ENCODE measurements around the gene KPNA6. TPM values are rescaled to one million over a fixed set of nuclear protein-coding genes. Genes with fewer than 3 reads are reported as not detected.

Gene KPNA6
- total RNA-seq, 1 donor from 2014 or later, result 79.4 TPM

DNA sequence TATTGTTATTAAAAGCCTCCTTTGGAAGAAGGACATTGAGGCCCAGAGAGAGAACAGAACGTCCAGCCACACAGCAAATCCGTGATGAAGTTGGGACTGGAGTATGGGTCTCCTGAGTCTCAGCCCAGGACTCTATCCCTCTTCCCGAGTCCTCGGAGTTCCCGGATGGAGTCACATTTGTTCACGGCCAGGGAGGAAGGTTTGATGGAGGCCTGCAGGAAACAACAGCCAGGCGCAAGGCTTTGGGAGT, 71.3 kb downstream of the KPNA6 start:
- Mint-ChIP-seq H3K4me3 (peak overlapping the region; percentile 98), H3K27me3 (no peaks in the 10 kb centered on the region), H3K27ac (peak overlapping the region; percentile 99), H3K9me3 (no peaks in the 10 kb centered on the region), H3K36me3 (ENCODE audit: low read depth) (peaks cover 41% of the 10 kb centered on the region), H3K4me1 (peaks cover 35% of the 10 kb centered on the region)
- intact Hi-C loops (cut with micrococcal nuclease), result loop anchor here (1.0 kb wide), 1 partner anchor 72 kb away; no protein-coding TSS in a partner anchor
- no peak for DNase-seq

DNA sequence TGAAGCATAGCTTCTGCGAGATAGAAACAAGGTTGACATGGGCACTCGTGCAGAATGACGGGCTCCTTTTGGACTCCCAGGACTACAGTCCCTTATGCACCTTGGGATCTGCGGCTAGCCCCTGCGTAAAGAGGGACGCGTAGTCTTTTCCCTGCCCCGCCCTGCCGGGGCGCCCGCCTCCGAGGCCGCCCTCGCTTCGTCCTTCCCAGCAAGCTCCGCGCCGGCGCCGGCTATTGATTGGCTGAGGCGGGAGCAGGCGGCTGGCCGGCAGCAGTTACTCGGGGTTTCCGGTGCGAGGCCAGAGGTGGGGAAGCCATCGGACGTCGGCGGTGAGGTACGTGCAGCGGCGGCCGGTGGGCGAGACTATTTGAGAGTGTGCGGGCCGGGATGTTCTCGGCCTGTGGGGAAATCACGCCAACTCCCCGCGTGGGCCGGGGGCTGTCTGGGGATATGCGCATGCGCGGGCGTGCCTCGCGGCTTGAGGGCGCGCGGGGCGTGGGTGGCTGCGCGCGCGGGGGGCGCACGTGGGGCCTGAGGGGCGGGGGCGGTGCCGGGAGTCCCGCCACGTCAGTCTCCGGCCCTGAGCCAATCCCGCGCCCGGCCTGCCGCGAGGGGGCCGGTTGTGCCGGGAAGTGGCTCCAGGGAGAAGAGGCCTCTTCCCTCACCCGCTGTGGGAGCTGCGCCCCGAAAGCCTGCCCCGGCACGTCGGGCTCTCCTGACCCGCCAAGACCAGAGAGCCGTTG, 71.8 kb downstream of the KPNA6 start, which contains the start of gene TXLNA:
Gene TXLNA (plus strand): TSS at position 233 of the 743 bp plus-strand sequence. CDS start 671 bp downstream, outside the sequence.
- Mint-ChIP-seq H3K4me3 (peak within 1 kb of the TSS; percentile 98), H3K27me3 (no peaks in the 10 kb centered on the region), H3K27ac (peak within 1 kb of the TSS; percentile 99), H3K36me3 (ENCODE audit: low read depth) (peaks cover 42% of the 10 kb centered on the region), H3K9me3 (no peaks in the 10 kb centered on the region), H3K4me1 (peaks cover 39% of the 10 kb centered on the region)
- intact Hi-C loops (cut with micrococcal nuclease), result loop anchor here (1.0 to 5.0 kb wide), 5 partner anchors 21 to 167 kb away; partner anchors contain the start of genes CCDC28B, KHDRBS1 and LCK
- peak; percentile 97 for DNase-seq

DNA sequence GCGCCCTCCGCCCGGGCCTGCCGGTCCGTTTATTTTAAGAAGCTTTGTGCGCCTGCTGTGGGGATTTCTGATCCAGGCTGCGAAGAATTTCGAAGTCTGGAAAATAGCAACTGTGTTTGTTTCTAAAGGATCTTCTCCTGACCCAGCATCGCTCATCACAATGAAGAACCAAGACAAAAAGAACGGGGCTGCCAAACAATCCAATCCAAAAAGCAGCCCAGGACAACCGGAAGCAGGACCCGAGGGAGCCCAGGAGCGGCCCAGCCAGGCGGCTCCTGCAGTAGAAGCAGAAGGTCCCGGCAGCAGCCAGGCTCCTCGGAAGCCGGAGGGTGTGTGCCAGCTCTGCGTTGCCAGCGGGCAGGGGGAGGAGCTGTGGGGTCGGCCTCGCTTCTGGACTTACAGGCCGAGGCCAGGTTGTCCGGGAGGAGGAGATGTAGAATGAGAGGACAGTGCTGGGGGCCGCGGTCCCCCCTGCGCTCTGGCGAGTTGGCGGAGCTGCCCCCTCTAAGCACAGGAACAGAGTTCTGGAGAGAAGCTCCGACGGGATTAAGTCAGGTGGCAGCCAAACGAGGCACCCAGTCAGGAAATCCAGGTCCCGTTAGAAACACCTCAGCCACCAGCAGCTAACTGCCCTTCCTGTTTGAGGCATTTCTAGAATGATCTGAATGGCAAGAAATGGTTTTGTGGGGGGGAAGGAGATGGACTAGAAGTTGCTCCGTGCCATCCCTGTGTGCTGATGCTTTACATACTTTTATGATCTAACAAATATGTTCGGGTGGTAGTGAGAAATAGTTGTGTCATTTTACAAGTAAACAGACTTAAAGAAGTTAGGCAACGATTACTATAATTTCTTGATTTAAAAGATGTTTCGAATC, 72.6 kb downstream of the KPNA6 start:
- no peaks in the 10 kb centered on the region for H3K9me3 Mint-ChIP-seq

DNA sequence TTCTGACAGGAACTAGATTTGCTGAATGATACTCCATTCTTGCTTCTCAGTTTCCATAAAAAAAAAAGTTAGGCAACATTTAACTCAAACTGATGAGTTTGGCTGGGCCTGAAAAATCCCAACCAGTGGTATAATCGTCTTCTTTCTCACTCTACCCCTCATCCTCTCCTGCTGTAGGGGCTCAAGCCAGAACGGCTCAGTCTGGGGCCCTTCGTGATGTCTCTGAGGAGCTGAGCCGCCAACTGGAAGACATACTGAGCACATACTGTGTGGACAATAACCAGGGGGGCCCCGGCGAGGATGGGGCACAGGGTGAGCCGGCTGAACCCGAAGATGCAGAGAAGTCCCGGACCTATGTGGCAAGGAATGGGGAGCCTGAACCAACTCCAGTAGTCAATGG, 73.2 kb downstream of the KPNA6 start:
- Mint-ChIP-seq H3K4me1 (peaks cover 47% of the 10 kb centered on the region), H3K36me3 (ENCODE audit: low read depth) (peaks cover 52% of the 10 kb centered on the region), H3K4me3 (peak overlapping the region; percentile 98), H3K27ac (peak overlapping the region; percentile 99), H3K27me3 (no peaks in the 10 kb centered on the region), H3K9me3 (no peaks in the 10 kb centered on the region)
- intact Hi-C loops (cut with micrococcal nuclease), result loop anchor here (5.0 kb wide), 3 partner anchors 34 to 169 kb away; partner anchors contain the start of genes KHDRBS1 and LCK
- DNase-seq, result no peak

More for the DNA sequence above, 72.6 kb downstream of the KPNA6 start:
- H3K36me3 Mint-ChIP-seq (ENCODE audit: low read depth), result peaks cover 47% of the 10 kb centered on the region
- peaks cover 45% of the 10 kb centered on the region for H3K4me1 Mint-ChIP-seq
- peak overlapping the region; percentile 98 for H3K4me3 Mint-ChIP-seq
- peak; percentile 82 for DNase-seq
- H3K27me3 Mint-ChIP-seq, result no peaks in the 10 kb centered on the region
- H3K27ac Mint-ChIP-seq, result peak overlapping the region; percentile 99
- intact Hi-C loops (cut with micrococcal nuclease), result loop anchor here (1.0 to 5.0 kb wide), 4 partner anchors 20 to 168 kb away; partner anchors contain the start of genes CCDC28B, KHDRBS1 and LCK

DNA sequence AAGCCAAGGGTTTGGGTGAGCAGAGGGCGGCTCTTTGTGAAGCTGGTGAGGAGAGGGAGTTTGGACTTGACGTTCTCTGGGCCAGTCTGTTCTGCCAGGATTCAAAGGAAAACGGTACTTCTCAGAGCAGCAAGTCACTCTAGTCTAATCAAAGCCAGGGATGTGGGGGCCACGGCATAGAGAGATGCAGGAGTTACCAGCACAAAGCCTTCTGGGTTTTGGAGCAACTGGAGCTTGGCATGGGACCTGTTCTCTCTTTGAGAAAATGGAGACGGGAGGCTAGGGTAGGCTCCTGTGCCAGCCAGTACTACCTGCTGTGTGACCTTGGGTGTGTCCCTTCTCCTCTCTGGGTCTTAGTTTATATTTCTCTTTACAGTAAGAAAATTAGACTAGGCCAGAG, 73.7 kb downstream of the KPNA6 start:
- peaks cover 52% of the 10 kb centered on the region for H3K4me1 Mint-ChIP-seq
- DNase-seq, result no peak
- no peaks in the 10 kb centered on the region for H3K9me3 Mint-ChIP-seq
- H3K36me3 Mint-ChIP-seq (ENCODE audit: low read depth), result peaks cover 57% of the 10 kb centered on the region
- peak overlapping the region; percentile 98 for H3K4me3 Mint-ChIP-seq
- H3K27ac Mint-ChIP-seq, result peak overlapping the region; percentile 70
- intact Hi-C loops (cut with micrococcal nuclease), result loop anchor here (5.0 kb wide), 3 partner anchors 34 to 169 kb away; partner anchors contain the start of genes KHDRBS1 and LCK
- no peaks in the 10 kb centered on the region for H3K27me3 Mint-ChIP-seq

DNA sequence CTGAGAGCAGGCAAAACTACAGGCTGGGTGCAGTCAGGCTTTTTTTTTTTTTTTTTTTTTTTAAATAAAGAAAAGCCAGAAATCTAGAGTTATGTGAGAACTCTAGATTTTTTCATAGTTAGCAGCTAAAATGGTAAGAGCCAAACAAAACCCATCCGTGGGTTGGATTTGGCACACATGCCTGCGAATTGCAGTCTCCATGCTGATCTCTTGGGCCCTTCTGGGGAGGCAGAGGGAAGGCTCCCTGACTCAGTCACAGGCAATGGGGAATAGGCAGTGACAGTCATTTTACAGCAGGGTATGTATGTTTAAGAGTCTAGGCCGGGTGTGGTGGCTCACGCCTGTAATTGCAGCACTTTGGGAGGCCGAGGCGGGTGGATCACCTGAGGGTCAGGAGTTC, 74.2 kb downstream of the KPNA6 start:
- intact Hi-C loops (cut with micrococcal nuclease), result loop anchor here (5.0 kb wide), 3 partner anchors 35 to 170 kb away; partner anchors contain the start of genes KHDRBS1 and LCK
- peak overlapping the region; percentile 58 for H3K27ac Mint-ChIP-seq
- DNase-seq, result no peak
- no peaks in the 10 kb centered on the region for H3K27me3 Mint-ChIP-seq
- H3K36me3 Mint-ChIP-seq (ENCODE audit: low read depth), result peaks cover 58% of the 10 kb centered on the region
- no peaks in the 10 kb centered on the region for H3K9me3 Mint-ChIP-seq
- H3K4me3 Mint-ChIP-seq, result peak overlapping the region; percentile 98
- H3K4me1 Mint-ChIP-seq, result peaks cover 54% of the 10 kb centered on the region

DNA sequence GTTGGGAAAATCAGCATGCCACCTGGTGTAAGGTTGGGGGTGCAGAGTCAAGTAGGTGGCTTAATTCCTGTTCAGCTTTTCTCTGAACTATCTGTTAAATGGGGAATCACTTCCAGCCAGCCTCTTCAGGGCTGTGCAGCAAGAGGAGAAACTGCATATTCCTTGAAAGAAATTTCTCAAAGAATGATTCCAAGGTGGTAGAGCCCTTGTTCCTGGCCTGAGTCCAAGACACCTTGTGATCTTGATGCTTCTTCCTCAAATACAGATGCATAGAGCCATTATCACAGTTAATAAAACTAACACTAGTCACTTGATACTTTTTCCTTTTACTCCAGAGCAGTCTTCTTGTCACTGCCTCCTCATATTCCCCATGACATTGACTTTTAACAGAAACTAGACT, 76.8 kb downstream of the KPNA6 start:
- intact Hi-C loops (cut with micrococcal nuclease), result loop anchor here (5.0 kb wide), 3 partner anchors 37 to 172 kb away; partner anchors contain the start of genes KHDRBS1 and LCK
- DNase-seq, result no peak
- Mint-ChIP-seq H3K27ac (peak overlapping the region; percentile 65), H3K9me3 (no peaks in the 10 kb centered on the region), H3K27me3 (no peaks in the 10 kb centered on the region), H3K36me3 (ENCODE audit: low read depth) (peaks cover 75% of the 10 kb centered on the region), H3K4me3 (peak overlapping the region; percentile 71), H3K4me1 (peaks cover 49% of the 10 kb centered on the region)

DNA sequence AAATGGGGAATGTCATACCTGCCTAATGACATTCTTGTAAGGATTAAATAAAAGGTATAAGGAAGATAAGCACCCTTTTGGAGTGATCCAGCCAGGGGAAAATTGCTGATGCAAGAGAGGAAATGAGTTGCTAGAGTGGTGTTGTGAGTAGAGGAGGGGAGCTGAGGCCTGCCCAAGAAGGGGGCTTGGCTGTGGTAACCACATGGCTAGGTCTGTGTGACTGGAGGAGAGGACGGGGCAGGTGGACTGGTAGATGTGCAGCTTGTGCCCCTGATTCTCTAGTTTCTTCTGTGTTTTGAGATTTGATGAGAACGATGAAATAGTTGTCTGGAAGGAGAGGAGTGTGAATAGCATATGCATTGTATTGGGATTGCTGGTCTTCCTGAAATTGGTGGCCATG, 78.2 kb downstream of the KPNA6 start:
- Mint-ChIP-seq H3K27ac (peak overlapping the region; percentile 85), H3K4me1 (peaks cover 46% of the 10 kb centered on the region), H3K9me3 (no peaks in the 10 kb centered on the region), H3K36me3 (ENCODE audit: low read depth) (peaks cover 72% of the 10 kb centered on the region), H3K4me3 (peak overlapping the region; percentile 68), H3K27me3 (no peaks in the 10 kb centered on the region)
- intact Hi-C loops (cut with micrococcal nuclease), result no loop called here
- DNase-seq, result no peak

DNA sequence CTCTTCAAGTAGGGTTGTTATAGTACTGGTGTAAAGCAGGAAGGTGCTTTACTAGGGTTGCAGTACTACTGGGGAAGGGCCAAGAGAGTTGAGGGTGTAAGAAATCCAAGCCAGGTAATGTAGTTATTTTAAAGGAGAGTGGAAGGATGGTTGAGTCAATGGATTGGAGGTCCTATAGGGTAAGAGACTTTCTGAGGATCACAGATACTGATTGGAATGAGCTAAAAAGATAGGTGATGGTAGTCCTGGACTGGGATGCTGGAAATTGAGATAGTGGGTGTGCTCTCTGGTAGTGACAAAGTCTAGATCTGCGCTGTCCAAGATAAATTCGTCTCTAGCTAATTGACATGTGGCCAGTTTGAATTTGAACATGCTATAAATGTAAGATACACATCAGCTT, 78.6 kb downstream of the KPNA6 start:
- no peak for DNase-seq
- Mint-ChIP-seq H3K4me3 (peak overlapping the region; percentile 68), H3K4me1 (peaks cover 42% of the 10 kb centered on the region), H3K9me3 (no peaks in the 10 kb centered on the region), H3K36me3 (ENCODE audit: low read depth) (peaks cover 72% of the 10 kb centered on the region), H3K27me3 (no peaks in the 10 kb centered on the region), H3K27ac (peak overlapping the region; percentile 85)
- intact Hi-C loops (cut with micrococcal nuclease), result no loop called here

DNA sequence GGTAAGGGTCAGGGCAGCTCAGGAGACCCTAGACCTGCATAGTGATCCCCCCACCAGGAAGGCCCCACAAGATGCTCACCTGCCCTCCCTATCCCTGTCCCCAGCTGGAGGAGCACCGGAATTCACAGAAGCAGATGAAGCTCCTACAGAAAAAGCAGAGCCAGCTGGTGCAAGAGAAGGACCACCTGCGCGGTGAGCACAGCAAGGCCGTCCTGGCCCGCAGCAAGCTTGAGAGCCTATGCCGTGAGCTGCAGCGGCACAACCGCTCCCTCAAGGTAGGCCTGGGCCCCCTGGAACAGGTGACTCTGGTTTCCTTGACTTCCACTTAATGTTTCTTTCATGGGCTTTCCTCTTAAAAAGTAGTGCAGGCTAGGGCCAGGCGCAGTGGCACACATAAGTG, 80.0 kb downstream of the KPNA6 start:
- H3K4me3 Mint-ChIP-seq, result no peak overlapping the region
- no peaks in the 10 kb centered on the region for H3K9me3 Mint-ChIP-seq
- peaks cover 75% of the 10 kb centered on the region for H3K36me3 Mint-ChIP-seq (ENCODE audit: low read depth)
- peaks cover 38% of the 10 kb centered on the region for H3K4me1 Mint-ChIP-seq
- no peak overlapping the region for H3K27ac Mint-ChIP-seq
- intact Hi-C loops (cut with micrococcal nuclease), result no loop called here
- H3K27me3 Mint-ChIP-seq, result no peaks in the 10 kb centered on the region
- DNase-seq, result no peak

DNA sequence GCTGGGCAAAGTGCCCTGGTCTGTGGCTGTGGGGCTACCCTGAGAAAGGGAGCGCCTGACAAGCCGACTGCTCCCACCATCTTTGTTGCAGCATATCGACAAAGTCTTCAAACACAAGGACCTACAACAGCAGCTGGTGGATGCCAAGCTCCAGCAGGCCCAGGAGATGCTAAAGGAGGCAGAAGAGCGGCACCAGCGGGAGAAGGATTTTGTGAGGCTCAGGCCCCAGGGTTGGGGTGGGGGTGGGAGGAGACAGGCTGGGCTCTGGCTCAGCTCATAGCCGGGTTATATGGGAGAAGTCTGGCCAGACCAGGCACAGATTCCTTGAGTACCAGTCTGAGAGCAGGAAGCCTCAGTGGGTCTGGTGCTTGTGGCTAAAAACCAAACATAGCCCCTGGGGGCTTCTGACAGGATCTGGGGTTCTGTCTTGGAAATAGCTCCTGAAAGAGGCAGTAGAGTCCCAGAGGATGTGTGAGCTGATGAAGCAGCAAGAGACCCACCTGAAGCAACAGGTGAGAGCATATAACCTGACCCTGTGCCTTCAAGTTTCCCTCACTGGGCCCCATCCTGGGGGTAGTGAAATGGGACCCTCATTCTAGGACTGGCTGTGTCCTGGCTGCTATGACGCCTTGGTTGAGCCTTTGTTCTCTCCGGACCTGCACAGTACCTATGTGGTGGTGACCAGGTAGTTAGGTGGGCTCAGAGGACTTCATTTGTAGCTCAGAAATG, 84.5 kb downstream of the KPNA6 start:
- Mint-ChIP-seq H3K27ac (no peak overlapping the region), H3K9me3 (no peaks in the 10 kb centered on the region), H3K4me3 (no peak overlapping the region), H3K4me1 (peaks cover 51% of the 10 kb centered on the region), H3K36me3 (ENCODE audit: low read depth) (peaks cover 86% of the 10 kb centered on the region), H3K27me3 (no peaks in the 10 kb centered on the region)
- DNase-seq, result no peak
- intact Hi-C loops (cut with micrococcal nuclease), result no loop called here

DNA sequence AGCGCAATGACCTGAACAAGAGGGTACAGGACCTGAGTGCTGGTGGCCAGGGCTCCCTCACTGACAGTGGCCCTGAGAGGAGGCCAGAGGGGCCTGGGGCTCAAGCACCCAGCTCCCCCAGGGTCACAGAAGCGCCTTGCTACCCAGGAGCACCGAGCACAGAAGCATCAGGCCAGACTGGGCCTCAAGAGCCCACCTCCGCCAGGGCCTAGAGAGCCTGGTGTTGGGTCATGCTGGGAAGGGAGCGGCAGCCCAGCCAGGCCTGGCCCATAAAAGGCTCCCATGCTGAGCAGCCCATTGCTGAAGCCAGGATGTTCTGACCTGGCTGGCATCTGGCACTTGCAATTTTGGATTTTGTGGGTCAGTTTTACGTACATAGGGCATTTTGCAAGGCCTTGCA, 87.1 kb downstream of the KPNA6 start:
- Mint-ChIP-seq H3K4me1 (peaks cover 64% of the 10 kb centered on the region), H3K9me3 (no peaks in the 10 kb centered on the region), H3K27me3 (no peaks in the 10 kb centered on the region), H3K4me3 (peak overlapping the region; percentile 12), H3K36me3 (ENCODE audit: low read depth) (peaks cover 73% of the 10 kb centered on the region), H3K27ac (no peak overlapping the region)
- DNase-seq, result no peak
- intact Hi-C loops (cut with micrococcal nuclease), result no loop called here

DNA sequence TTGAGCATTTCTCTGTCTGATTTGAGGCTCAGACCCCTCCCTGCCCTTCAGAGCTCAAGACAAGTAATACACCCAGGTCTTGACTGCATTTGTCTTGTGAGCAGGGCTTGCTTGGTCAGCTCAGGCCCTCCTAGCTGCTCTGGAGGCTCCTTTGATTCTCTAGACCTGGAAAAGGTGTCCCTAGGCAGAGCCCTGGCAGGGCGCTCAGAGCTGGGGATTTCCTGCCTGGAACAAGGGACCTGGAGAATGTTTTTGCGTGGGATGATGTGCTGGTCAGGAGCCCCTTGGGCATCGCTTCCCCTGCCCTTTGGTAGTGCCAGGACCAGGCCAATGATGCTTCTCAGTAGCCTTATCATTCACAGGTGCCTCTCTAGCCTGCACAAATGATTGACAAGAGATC, 87.7 kb downstream of the KPNA6 start:
- peaks cover 69% of the 10 kb centered on the region for H3K4me1 Mint-ChIP-seq
- no peak overlapping the region for H3K27ac Mint-ChIP-seq
- intact Hi-C loops (cut with micrococcal nuclease), result no loop called here
- H3K36me3 Mint-ChIP-seq (ENCODE audit: low read depth), result peaks cover 72% of the 10 kb centered on the region
- H3K9me3 Mint-ChIP-seq, result no peaks in the 10 kb centered on the region
- H3K4me3 Mint-ChIP-seq, result peak overlapping the region; percentile 51
- DNase-seq, result no peak
- no peaks in the 10 kb centered on the region for H3K27me3 Mint-ChIP-seq
